HepG2 (cell line): ENCODE results near the gene TSC22D1. TPM values are rescaled to one million over a fixed set of nuclear protein-coding genes. Genes with fewer than 3 reads are reported as not detected.

Experiments
- ATAC-seq: fragments of 200-7000 bp; cut with Tn5 transposase; 3 replicates; pipeline ENCODE4 v1.9.1; 2020; ENCODE audit warnings: mild to moderate bottlenecking, moderate library complexity
- BruUV-seq: library from RNA; stranded (reverse); fragments of 400-500 nt; replicated peaks from 2 replicates; lab custom pipeline; 2021; lab: Mats Ljungman, UMichigan
- CTCF ChIA-PET: fragments of 300-600 bp; formaldehyde crosslinking; extraction: SDS; loops from one replicate; lab custom pipeline; 2021; ENCODE audit warnings: low total read pairs, inconsistent platforms, low intra/inter-chr PET ratio; lab: Yijun Ruan, JAX
- POLR2A ChIA-PET: fragments of 350-600 bp; sonication (Branson Sonifier 250); formaldehyde crosslinking; loops from one replicate; lab custom pipeline; 2020; ENCODE audit warnings: antibody characterized with exemption, inconsistent platforms; lab: Yijun Ruan, JAX
- DNase-seq: peaks from one replicate; pipeline ENCODE4 v3.0.0-alpha.2; 2015; ENCODE audit warnings: low spot score
- FAIRE-seq: peaks from 3 replicates; lab custom pipeline; 2011; peaks lifted over from hg19 to GRCh38; lab: Jason Lieb, UNC
- H2AFZ ChIP-seq: one replicate; pipeline ENCODE4 v1.6.1; 2011; ENCODE audit warnings: low read length, inconsistent platforms
- H3K27ac ChIP-seq: fragments of 300-600 bp; 3 replicates; pipeline ENCODE4 v1.8.0; 2011; ENCODE audit warnings: mixed run types, mild to moderate bottlenecking, mixed read lengths, low read length, inconsistent platforms; ENCODE audit not compliant: insufficient read depth; ENCODE audit errors: extremely low read length
- H3K27me3 ChIP-seq, 2 experiments: fragments of 200-600 bp in 1 of 2; 2 replicates in 1 of 2; 3 replicates in 1 of 2; pipeline versions ENCODE4 v1.6.0 to v1.8.0; 2011; ENCODE audit warnings: low read length in 2 of 2, mild to moderate bottlenecking in 2 of 2, moderate library complexity in 2 of 2, inconsistent platforms in 1 of 2; ENCODE audit not compliant: insufficient read depth in 2 of 2, control insufficient read depth in 1 of 2
- H3K36me3 ChIP-seq, 2 experiments: fragments of 200-600 bp in 1 of 2; replicated peaks in 1 of 2; 2 replicates in 1 of 2; 3 replicates in 1 of 2; pipeline versions ENCODE4 v1.5.1 to v1.8.0; 2011; ENCODE audit warnings: low read length in 2 of 2, inconsistent platforms in 1 of 2; ENCODE audit not compliant: insufficient read depth in 2 of 2, control insufficient read depth in 1 of 2
- H3K4me1 ChIP-seq: 2 replicates; pipeline ENCODE4 v1.5.1; 2012; ENCODE audit warnings: low read length, inconsistent platforms; ENCODE audit not compliant: insufficient read depth
- H3K4me2 ChIP-seq: 2 replicates; pipeline ENCODE4 v1.6.0; 2011; ENCODE audit warnings: low read depth, low read length, inconsistent platforms
- H3K4me3 ChIP-seq, 3 experiments: fragments of 200-600 bp in 1 of 3; sonication (generic), shearing (Covaris generic) in 1 of 3; replicated peaks in 1 of 3; 2 replicates each; pipeline ENCODE4 v1.5.1; 2011 to 2016; ENCODE audit warnings: low read length in 3 of 3, inconsistent platforms in 2 of 3, low read depth in 2 of 3, mild to moderate bottlenecking in 2 of 3, control low read depth in 1 of 3, mixed read lengths in 1 of 3; ENCODE audit not compliant: insufficient read depth in 1 of 3
- H3K79me2 ChIP-seq: one replicate; pipeline ENCODE4 v1.6.1; 2011; ENCODE audit warnings: low read length, inconsistent platforms; ENCODE audit not compliant: insufficient read depth
- H3K9ac ChIP-seq: 2 replicates; pipeline ENCODE4 v1.6.0; 2011; ENCODE audit warnings: mild to moderate bottlenecking, low read depth, low read length, inconsistent platforms; ENCODE audit not compliant: insufficient read depth
- H3K9me3 ChIP-seq: 2 replicates; pipeline ENCODE4 v1.5.1; 2012; ENCODE audit warnings: mild to moderate bottlenecking, low read length
- H4K20me1 ChIP-seq: 2 replicates; pipeline ENCODE4 v1.6.0; 2011; ENCODE audit warnings: inconsistent platforms, mild to moderate bottlenecking, low read length, moderate library complexity; ENCODE audit not compliant: insufficient read depth
- ARHGAP35 ChIP-seq: sonication (generic); formaldehyde crosslinking; IDR thresholded peaks from 2 replicates; pipeline ENCODE4 v1.9.0; 2022; ENCODE audit warnings: mild to moderate bottlenecking, inconsistent platforms, moderate library complexity, missing genetic modification reagents, borderline replicate concordance
- CAMTA2 ChIP-seq: sonication (generic); formaldehyde crosslinking; IDR thresholded peaks from 2 replicates; pipeline ENCODE4 v1.4.0; 2020; ENCODE audit warnings: mild to moderate bottlenecking, missing genetic modification reagents, borderline replicate concordance
- FOXP1 ChIP-seq, 2 experiments: fragments of 450-650 bp in 1 of 2; IDR thresholded peaks; 2 replicates each; pipeline ENCODE4 v1.6.1; 2017 to 2018; ENCODE audit warnings: antibody characterized with exemption in 1 of 2
- KDM4B ChIP-seq: sonication (generic); formaldehyde crosslinking; IDR thresholded peaks from 2 replicates; pipeline ENCODE4 v1.4.0; 2020; ENCODE audit warnings: missing genetic modification reagents
- MTA3 ChIP-seq: sonication (generic); formaldehyde crosslinking; IDR thresholded peaks from 2 replicates; pipeline ENCODE4 v1.4.0; 2020; ENCODE audit warnings: missing genetic modification reagents
- RARG ChIP-seq: sonication (generic); formaldehyde crosslinking; IDR thresholded peaks from 2 replicates; pipeline ENCODE4 v1.4.0; 2020; ENCODE audit warnings: low read depth, mild to moderate bottlenecking, missing genetic modification reagents
- SMC3 ChIP-seq: IDR thresholded peaks from 2 replicates; pipeline ENCODE4 v1.6.1; 2011; ENCODE audit warnings: low read length, improper control_type of control experiment
- SNAPC2 ChIP-seq: sonication (generic); formaldehyde crosslinking; IDR thresholded peaks from 2 replicates; pipeline ENCODE4 v1.8.1; 2022; ENCODE audit warnings: mild to moderate bottlenecking, missing genetic modification reagents
- ZFX ChIP-seq: sonication (generic); formaldehyde crosslinking; IDR thresholded peaks from 2 replicates; pipeline ENCODE4 v1.4.0; 2020; ENCODE audit warnings: mild to moderate bottlenecking, low read depth, missing genetic modification reagents, moderate library complexity
- ZNF329 ChIP-seq: sonication (generic); formaldehyde crosslinking; IDR thresholded peaks from 2 replicates; pipeline ENCODE4 v1.9.0; 2021; ENCODE audit warnings: low read depth, mild to moderate bottlenecking, missing genetic modification reagents
- ZNF644 ChIP-seq: IDR thresholded peaks from 2 replicates; pipeline ENCODE4 v1.6.1; 2016; ENCODE audit warnings: low read depth
- WGBS: methylation state at CpG from one replicate; pipeline ENCODE4 v1.1.6; 2017; ENCODE audit warnings: low lambda C conversion rate; 5-methylcytosine and 5-hydroxymethylcytosine counted together
- in situ Hi-C: cut with HindIII; loops from 2 replicates; pipeline ENCODE4 v1.10.0; 2017; ENCODE audit warnings: low pct_unique_long_range_greater_than_20kb; ENCODE audit not compliant: extremely low pct_ligation_motif_present
- intact Hi-C: fragments of 100-400 bp; cut with micrococcal nuclease; formaldehyde crosslinking; loops from one replicate; pipeline ENCODE4 v1.10.0; 2022; ENCODE audit not compliant: unreplicated experiment
- polyA plus RNA-seq, 8 experiments: library from polyadenylated mRNA; depleted of rRNA in 3 of 8; stranded (reverse) in 7 of 8; unstranded in 1 of 8; fragments of >200 nt; fragmentation: Illumina TruSeq in 4 of 8; extraction: Trizol in 4 of 8; gene quantifications; 2 replicates each; pipeline versions ENCODE4 v1.2.1 to v1.2.3, GENCODE V29; 2011 to 2016; ENCODE audit warnings: low read depth in 4 of 8, missing spikeins in 1 of 8, mixed read lengths in 1 of 8; ENCODE audit not compliant: insufficient read depth in 1 of 8
- total RNA-seq, 5 experiments: library from RNA; depleted of rRNA; stranded (reverse); fragments of >200 nt; fragmentation: Illumina TruSeq; extraction: Trizol; gene quantifications; 2 replicates each; pipeline ENCODE4 v1.2.3, GENCODE V29; 2016; ENCODE audit warnings: low read depth in 1 of 5
- TF ChIP-seq, protein P1 (sequence below): sonication (generic); formaldehyde crosslinking; IDR thresholded peaks from 2 replicates; pipeline ENCODE4 v1.9.0; 2022; ENCODE audit warnings: low read depth, missing genetic modification reagents
- TF ChIP-seq, protein P2 (sequence below): sonication (generic); formaldehyde crosslinking; IDR thresholded peaks from 2 replicates; pipeline ENCODE4 v1.9.0; 2021; ENCODE audit warnings: mild to moderate bottlenecking, missing genetic modification reagents
- TF ChIP-seq, protein P3 (sequence below): IDR thresholded peaks from 2 replicates; pipeline ENCODE4 v1.6.1; 2016; ENCODE audit warnings: missing genetic modification reagents, missing compliant biosample characterization

TSC22D1 gene
- total and polyA plus RNA-seq, 2 of the 13 experiments (the other 11 are each of a cell fraction or from before 2014, with no cell fraction given): 18.4 to 35.7 TPM

DNA sequence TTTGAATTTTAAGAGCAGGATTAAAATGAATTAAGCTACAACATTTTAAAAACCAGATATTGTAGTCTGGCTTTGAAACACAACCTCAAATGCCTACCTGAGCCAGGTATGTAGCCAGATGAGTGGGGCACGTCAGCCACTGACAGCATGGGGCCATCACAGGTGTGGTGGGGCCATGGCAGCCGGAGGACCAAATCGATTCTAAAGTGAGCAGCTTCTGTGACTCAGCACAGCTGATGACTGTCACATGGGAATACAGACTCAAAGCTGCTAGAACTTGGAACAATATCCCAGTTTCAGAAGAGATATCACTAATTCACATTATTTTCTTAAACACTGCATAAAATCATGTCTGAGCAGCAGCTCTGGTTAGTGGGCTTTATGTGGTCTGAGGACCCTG lies 149.7 kb downstream of the TSC22D1 start:
- Histone ChIP-seq H3K9me3 (no peaks in the 10 kb centered on the region), H3K27me3 (no peaks in the 10 kb centered on the region), H3K9ac (no peak overlapping the region), H3K4me1 (peaks cover 51% of the 10 kb centered on the region), H3K4me2 (no peak overlapping the region), H3K79me2 (no peaks in the 10 kb centered on the region), H2AFZ (no peak overlapping the region), H3K36me3 (no peaks in the 10 kb centered on the region), H3K27ac (no peak overlapping the region), H4K20me1 (no peaks in the 10 kb centered on the region), H3K4me3 (no peak overlapping the region)
- intact Hi-C loops (no loop called here), in situ Hi-C loops (no loop called here)
- ChIA-PET POLR2A (no interaction called here), CTCF (no interaction called here)
- no TSS peak for BruUV-seq
- DNase-seq (no peak), FAIRE-seq (no peak), ATAC-seq (no peak)
- 40% methylated on average over 3 of the region's 3 CpGs for WGBS
- TF ChIP-seq FOXP1 (IDR thresholded peaks at IDR 0.05): no peak
- TF ChIP-seq FOXP1 (CRISPR knock-in tag; IDR thresholded peaks at IDR 0.05): no peak
- TF ChIP-seq, protein P1, sequence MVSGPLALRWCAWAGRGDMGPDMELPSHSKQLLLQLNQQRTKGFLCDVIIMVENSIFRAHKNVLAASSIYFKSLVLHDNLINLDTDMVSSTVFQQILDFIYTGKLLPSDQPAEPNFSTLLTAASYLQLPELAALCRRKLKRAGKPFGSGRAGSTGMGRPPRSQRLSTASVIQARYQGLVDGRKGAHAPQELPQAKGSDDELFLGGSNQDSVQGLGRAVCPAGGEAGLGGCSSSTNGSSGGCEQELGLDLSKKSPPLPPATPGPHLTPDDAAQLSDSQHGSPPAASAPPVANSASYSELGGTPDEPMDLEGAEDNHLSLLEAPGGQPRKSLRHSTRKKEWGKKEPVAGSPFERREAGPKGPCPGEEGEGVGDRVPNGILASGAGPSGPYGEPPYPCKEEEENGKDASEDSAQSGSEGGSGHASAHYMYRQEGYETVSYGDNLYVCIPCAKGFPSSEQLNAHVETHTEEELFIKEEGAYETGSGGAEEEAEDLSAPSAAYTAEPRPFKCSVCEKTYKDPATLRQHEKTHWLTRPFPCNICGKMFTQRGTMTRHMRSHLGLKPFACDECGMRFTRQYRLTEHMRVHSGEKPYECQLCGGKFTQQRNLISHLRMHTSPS: no peak
- TF ChIP-seq CAMTA2 (CRISPR knock-in tag): no peak
- TF ChIP-seq KDM4B (CRISPR knock-in tag): no peak
- TF ChIP-seq ZNF329 (CRISPR knock-in tag): no peak
- no peak for TF ChIP-seq ARHGAP35 (CRISPR knock-in tag)
- TF ChIP-seq, protein P2, sequence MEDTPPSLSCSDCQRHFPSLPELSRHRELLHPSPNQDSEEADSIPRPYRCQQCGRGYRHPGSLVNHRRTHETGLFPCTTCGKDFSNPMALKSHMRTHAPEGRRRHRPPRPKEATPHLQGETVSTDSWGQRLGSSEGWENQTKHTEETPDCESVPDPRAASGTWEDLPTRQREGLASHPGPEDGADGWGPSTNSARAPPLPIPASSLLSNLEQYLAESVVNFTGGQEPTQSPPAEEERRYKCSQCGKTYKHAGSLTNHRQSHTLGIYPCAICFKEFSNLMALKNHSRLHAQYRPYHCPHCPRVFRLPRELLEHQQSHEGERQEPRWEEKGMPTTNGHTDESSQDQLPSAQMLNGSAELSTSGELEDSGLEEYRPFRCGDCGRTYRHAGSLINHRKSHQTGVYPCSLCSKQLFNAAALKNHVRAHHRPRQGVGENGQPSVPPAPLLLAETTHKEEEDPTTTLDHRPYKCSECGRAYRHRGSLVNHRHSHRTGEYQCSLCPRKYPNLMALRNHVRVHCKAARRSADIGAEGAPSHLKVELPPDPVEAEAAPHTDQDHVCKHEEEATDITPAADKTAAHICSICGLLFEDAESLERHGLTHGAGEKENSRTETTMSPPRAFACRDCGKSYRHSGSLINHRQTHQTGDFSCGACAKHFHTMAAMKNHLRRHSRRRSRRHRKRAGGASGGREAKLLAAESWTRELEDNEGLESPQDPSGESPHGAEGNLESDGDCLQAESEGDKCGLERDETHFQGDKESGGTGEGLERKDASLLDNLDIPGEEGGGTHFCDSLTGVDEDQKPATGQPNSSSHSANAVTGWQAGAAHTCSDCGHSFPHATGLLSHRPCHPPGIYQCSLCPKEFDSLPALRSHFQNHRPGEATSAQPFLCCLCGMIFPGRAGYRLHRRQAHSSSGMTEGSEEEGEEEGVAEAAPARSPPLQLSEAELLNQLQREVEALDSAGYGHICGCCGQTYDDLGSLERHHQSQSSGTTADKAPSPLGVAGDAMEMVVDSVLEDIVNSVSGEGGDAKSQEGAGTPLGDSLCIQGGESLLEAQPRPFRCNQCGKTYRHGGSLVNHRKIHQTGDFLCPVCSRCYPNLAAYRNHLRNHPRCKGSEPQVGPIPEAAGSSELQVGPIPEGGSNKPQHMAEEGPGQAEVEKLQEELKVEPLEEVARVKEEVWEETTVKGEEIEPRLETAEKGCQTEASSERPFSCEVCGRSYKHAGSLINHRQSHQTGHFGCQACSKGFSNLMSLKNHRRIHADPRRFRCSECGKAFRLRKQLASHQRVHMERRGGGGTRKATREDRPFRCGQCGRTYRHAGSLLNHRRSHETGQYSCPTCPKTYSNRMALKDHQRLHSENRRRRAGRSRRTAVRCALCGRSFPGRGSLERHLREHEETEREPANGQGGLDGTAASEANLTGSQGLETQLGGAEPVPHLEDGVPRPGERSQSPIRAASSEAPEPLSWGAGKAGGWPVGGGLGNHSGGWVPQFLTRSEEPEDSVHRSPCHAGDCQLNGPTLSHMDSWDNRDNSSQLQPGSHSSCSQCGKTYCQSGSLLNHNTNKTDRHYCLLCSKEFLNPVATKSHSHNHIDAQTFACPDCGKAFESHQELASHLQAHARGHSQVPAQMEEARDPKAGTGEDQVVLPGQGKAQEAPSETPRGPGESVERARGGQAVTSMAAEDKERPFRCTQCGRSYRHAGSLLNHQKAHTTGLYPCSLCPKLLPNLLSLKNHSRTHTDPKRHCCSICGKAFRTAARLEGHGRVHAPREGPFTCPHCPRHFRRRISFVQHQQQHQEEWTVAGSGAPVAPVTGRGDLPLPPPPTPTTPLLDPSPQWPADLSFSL (CRISPR knock-in tag): no peak
- TF ChIP-seq, protein P3, sequence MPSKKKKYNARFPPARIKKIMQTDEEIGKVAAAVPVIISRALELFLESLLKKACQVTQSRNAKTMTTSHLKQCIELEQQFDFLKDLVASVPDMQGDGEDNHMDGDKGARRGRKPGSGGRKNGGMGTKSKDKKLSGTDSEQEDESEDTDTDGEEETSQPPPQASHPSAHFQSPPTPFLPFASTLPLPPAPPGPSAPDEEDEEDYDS (CRISPR knock-in tag): no peak
- no peak for TF ChIP-seq ZNF644 (CRISPR knock-in tag)
- TF ChIP-seq MTA3 (CRISPR knock-in tag): no peak
- no peak for TF ChIP-seq ZFX (CRISPR knock-in tag)
- no peak for TF ChIP-seq RARG
- no peak for TF ChIP-seq SNAPC2
- no peak for TF ChIP-seq SMC3
